ENCODE data around the gene PFKFB2.

PFKFB2 gene

GRCh38 chr1:207093944-207094343 lies 40.9 kb downstream of the PFKFB2 start:
- no peak for DNase-seq

GRCh38 chr1:207097871-207098324 lies 44.8 kb downstream of the PFKFB2 start:
- no peak for DNase-seq

GRCh38 chr1:207101720-207102119 lies 48.6 kb downstream of the PFKFB2 start:
- no peak for DNase-seq

GRCh38 chr1:207102146-207102545 lies 49.1 kb downstream of the PFKFB2 start:
- no peak for DNase-seq

GRCh38 chr1:207102659-207103058 lies 49.6 kb downstream of the PFKFB2 start:
- no peak for DNase-seq

GRCh38 chr1:207103892-207104373 lies 50.9 kb downstream of the PFKFB2 start, which contains the start of gene C4BPA:
TSS of gene C4BPA (plus strand) at chr1:207104233. CDS start at chr1:207113026, 8,793 bp downstream.
- DNase-seq, result no peak

GRCh38 chr1:207109004-207109403 lies 55.9 kb downstream of the PFKFB2 start:
- DNase-seq, result no peak

GRCh38 chr1:207112616-207113296 lies 59.7 kb downstream of the PFKFB2 start:
- no peak for DNase-seq

- DNase-seq, result no peak
Measured at GRCh38 chr1:207115269-207115668, 62.2 kb downstream of the PFKFB2 start.

- no peak for DNase-seq
Measured at GRCh38 chr1:207124389-207124788, 71.3 kb downstream of the PFKFB2 start.

- DNase-seq, result no peak
Measured at GRCh38 chr1:207128336-207128921, 75.4 kb downstream of the PFKFB2 start.

GRCh38 chr1:207129053-207129452 lies 76.0 kb downstream of the PFKFB2 start:
- DNase-seq, result no peak

Measured in NK-92 treated with Interleukin-12 subunit alpha and Interleukin-12 subunit beta, amount 100 ng/mL, for 24 hours (cell line).